IMR-90 (cell line): Measurements from ENCODE around the gene APC2. TPM values are rescaled to one million over a fixed set of nuclear protein-coding genes. Genes with fewer than 3 reads are reported as not detected.

ENCODE experiments used
- polyA plus RNA-seq, 3 experiments: library from polyadenylated mRNA; depleted of rRNA; stranded (reverse); fragments of >200 nt; gene quantifications; 2 replicates each; pipeline ENCODE4 v1.2.3, GENCODE V29; 2012; ENCODE audit warnings: low replicate concordance in 1 of 3
- total RNA-seq: library from RNA; depleted of rRNA; stranded (reverse); fragments of >200 nt; gene quantifications from 2 replicates; pipeline ENCODE4 v1.2.3, GENCODE V29; 2012; rRNA removed

APC2 gene
- total and polyA plus RNA-seq, 2 of the 4 experiments (the other 2 are of a cell fraction), result 0.36 to 0.41 TPM

Other genes with a start within 250 kb of the APC2 start
- gene STK11, start 244.3 kb upstream of the APC2 start, total RNA-seq, result 39.3 and 45.0 TPM in 2 replicates
- gene STK11, start 244.3 kb upstream of the APC2 start, polyA plus RNA-seq (2012; rRNA removed), result 40.9 and 42.8 TPM in 2 replicates
- gene CBARP, start 212.1 kb upstream of the APC2 start, total RNA-seq, result 0.18 and 0.56 TPM in 2 replicates
- 3.9 and 8.5 TPM in 2 replicates for gene CBARP, start 212.1 kb upstream of the APC2 start, polyA plus RNA-seq (2012; rRNA removed)
- gene ATP5F1D, start 208.4 kb upstream of the APC2 start, total RNA-seq, result 7.3 and 13.6 TPM in 2 replicates
- 140 and 189 TPM in 2 replicates for gene ATP5F1D, start 208.4 kb upstream of the APC2 start, polyA plus RNA-seq (2012; rRNA removed)
- 2.2 and 2.5 TPM in 2 replicates for gene MIDN, start 201.5 kb upstream of the APC2 start, total RNA-seq
- 24.1 and 26.0 TPM in 2 replicates for gene MIDN, start 201.5 kb upstream of the APC2 start, polyA plus RNA-seq (2012; rRNA removed)
- gene CIRBP, start 180.8 kb upstream of the APC2 start, total RNA-seq, result 226 and 299 TPM in 2 replicates
- gene CIRBP, start 180.8 kb upstream of the APC2 start, polyA plus RNA-seq (2012; rRNA removed), result 405 and 542 TPM in 2 replicates
- 7.5 and 10.6 TPM in 2 replicates for gene FAM174C, start 174.6 kb upstream of the APC2 start, total RNA-seq
- gene FAM174C, start 174.6 kb upstream of the APC2 start, polyA plus RNA-seq (2012; rRNA removed), result 61.8 and 93.4 TPM in 2 replicates
- not detected in 2 replicates for gene EFNA2, start 164.2 kb upstream of the APC2 start, total RNA-seq
- gene EFNA2, start 164.2 kb upstream of the APC2 start, polyA plus RNA-seq (2012; rRNA removed), result not detected in 2 replicates
- 60.8 and 64.7 TPM in 2 replicates for gene NDUFS7, start 66.2 kb upstream of the APC2 start, total RNA-seq
- 136 and 167 TPM in 2 replicates for gene NDUFS7, start 66.2 kb upstream of the APC2 start, polyA plus RNA-seq (2012; rRNA removed)
- 22.8 and 23.9 TPM in 2 replicates for gene GAMT, start 48.6 kb upstream of the APC2 start, total RNA-seq
- 51.8 and 63.6 TPM in 2 replicates for gene GAMT, start 48.6 kb upstream of the APC2 start, polyA plus RNA-seq (2012; rRNA removed)
- gene DAZAP1, start 42.5 kb upstream of the APC2 start, total RNA-seq, result 22.0 and 35.3 TPM in 2 replicates
- gene DAZAP1, start 42.5 kb upstream of the APC2 start, polyA plus RNA-seq (2012; rRNA removed), result 62.8 and 63.6 TPM in 2 replicates
- 834 and 1,179 TPM in 2 replicates for gene RPS15, start 11.7 kb upstream of the APC2 start, total RNA-seq
- 1,855 and 2,269 TPM in 2 replicates for gene RPS15, start 11.7 kb upstream of the APC2 start, polyA plus RNA-seq (2012; rRNA removed)
- gene C19orf25, start 29.1 kb downstream of the APC2 start, total RNA-seq, result 10.4 and 10.6 TPM in 2 replicates
- gene C19orf25, start 29.1 kb downstream of the APC2 start, polyA plus RNA-seq (2012; rRNA removed), result 34.9 and 40.8 TPM in 2 replicates
- 0.56 and 0.72 TPM in 2 replicates for gene PCSK4, start 40.2 kb downstream of the APC2 start, total RNA-seq
- 1.7 and 2.9 TPM in 2 replicates for gene PCSK4, start 40.2 kb downstream of the APC2 start, polyA plus RNA-seq (2012; rRNA removed)
- gene REEP6, start 41.1 kb downstream of the APC2 start, total RNA-seq, result 1.3 and 1.7 TPM in 2 replicates
- gene REEP6, start 41.1 kb downstream of the APC2 start, polyA plus RNA-seq (2012; rRNA removed), result 2.2 and 3.2 TPM in 2 replicates
- gene ADAMTSL5, start 62.9 kb downstream of the APC2 start, total RNA-seq, result 0.83 and 0.90 TPM in 2 replicates
- gene ADAMTSL5, start 62.9 kb downstream of the APC2 start, polyA plus RNA-seq (2012; rRNA removed), result 10.8 and 13.4 TPM in 2 replicates
- not detected in 2 replicates for gene PLK5, start 74.0 kb downstream of the APC2 start, total RNA-seq
- 0.04 TPM in 1 of 2 replicates, not detected in the other for gene PLK5, start 74.0 kb downstream of the APC2 start, polyA plus RNA-seq (2012; rRNA removed)
- gene MEX3D, start 118.2 kb downstream of the APC2 start, total RNA-seq, result 9.1 and 11.9 TPM in 2 replicates
- 9.6 and 18.2 TPM in 2 replicates for gene MEX3D, start 118.2 kb downstream of the APC2 start, polyA plus RNA-seq (2012; rRNA removed)
- 42.5 and 47.5 TPM in 2 replicates for gene MBD3, start 142.7 kb downstream of the APC2 start, total RNA-seq
- gene MBD3, start 142.7 kb downstream of the APC2 start, polyA plus RNA-seq (2012; rRNA removed), result 66.3 and 79.9 TPM in 2 replicates
- 22.8 and 29.2 TPM in 2 replicates for gene UQCR11, start 155.3 kb downstream of the APC2 start, total RNA-seq
- gene UQCR11, start 155.3 kb downstream of the APC2 start, polyA plus RNA-seq (2012; rRNA removed), result 177 and 248 TPM in 2 replicates
- gene TCF3, start 202.5 kb downstream of the APC2 start, total RNA-seq, result 29.9 and 37.5 TPM in 2 replicates
- gene TCF3, start 202.5 kb downstream of the APC2 start, polyA plus RNA-seq (2012; rRNA removed), result 127 and 144 TPM in 2 replicates